ENCODE measurements around the gene FXN.

FXN gene

GRCh38 chr9:69120380-69121154 lies 85.0 kb downstream of the FXN start:
- peak overlapping the region; percentile 73 for H3K4me3 ChIP-seq (ENCODE audit: low read depth, low read length)
- DNase-seq (ENCODE audit: low read depth, low spot score): no peak
- ChIA-PET POLR2A (interaction anchor here (1.0 kb wide), 1 partner anchor 11 kb away, joined by 3 read pairs; no protein-coding TSS in a partner anchor), CTCF (interaction anchor here (0.7 to 2.0 kb wide), 5 partner anchors 10 to 85 kb away, joined by 3 to 7 read pairs (median 3); partner anchors contain the start of gene FXN)
- TF ChIP-seq, protein P1, sequence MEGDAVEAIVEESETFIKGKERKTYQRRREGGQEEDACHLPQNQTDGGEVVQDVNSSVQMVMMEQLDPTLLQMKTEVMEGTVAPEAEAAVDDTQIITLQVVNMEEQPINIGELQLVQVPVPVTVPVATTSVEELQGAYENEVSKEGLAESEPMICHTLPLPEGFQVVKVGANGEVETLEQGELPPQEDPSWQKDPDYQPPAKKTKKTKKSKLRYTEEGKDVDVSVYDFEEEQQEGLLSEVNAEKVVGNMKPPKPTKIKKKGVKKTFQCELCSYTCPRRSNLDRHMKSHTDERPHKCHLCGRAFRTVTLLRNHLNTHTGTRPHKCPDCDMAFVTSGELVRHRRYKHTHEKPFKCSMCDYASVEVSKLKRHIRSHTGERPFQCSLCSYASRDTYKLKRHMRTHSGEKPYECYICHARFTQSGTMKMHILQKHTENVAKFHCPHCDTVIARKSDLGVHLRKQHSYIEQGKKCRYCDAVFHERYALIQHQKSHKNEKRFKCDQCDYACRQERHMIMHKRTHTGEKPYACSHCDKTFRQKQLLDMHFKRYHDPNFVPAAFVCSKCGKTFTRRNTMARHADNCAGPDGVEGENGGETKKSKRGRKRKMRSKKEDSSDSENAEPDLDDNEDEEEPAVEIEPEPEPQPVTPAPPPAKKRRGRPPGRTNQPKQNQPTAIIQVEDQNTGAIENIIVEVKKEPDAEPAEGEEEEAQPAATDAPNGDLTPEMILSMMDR (IDR thresholded peaks at IDR 0.05; ENCODE audit: insufficient read depth, low read length, missing control alignments): no peak

GRCh38 chr9:69121155-69122081 lies 85.9 kb downstream of the FXN start:
- POLR2A ChIA-PET: interaction anchor here (0.6 to 1.4 kb wide), 3 partner anchors 10 to 66 kb away, joined by 3 to 7 read pairs (median 3); no protein-coding TSS in a partner anchor

GRCh38 chr9:69122082-69122548 lies 86.6 kb downstream of the FXN start:
- ChIA-PET POLR2A (interaction anchor here (0.6 to 1.4 kb wide), 2 partner anchors 9 to 65 kb away, joined by 3 to 7 read pairs; no protein-coding TSS in a partner anchor), CTCF (interaction anchor here (0.7 to 2.0 kb wide), 4 partner anchors 9 to 86 kb away, joined by 3 to 7 read pairs (median 4); no protein-coding TSS in a partner anchor)
- no peak for DNase-seq (ENCODE audit: low read depth, low spot score)
- TF ChIP-seq, protein P1 (IDR thresholded peaks at IDR 0.05; ENCODE audit: insufficient read depth, low read length, missing control alignments): no peak
- peak overlapping the region; percentile 73 for H3K4me3 ChIP-seq (ENCODE audit: low read depth, low read length)

More at GRCh38 chr9:69121155-69122081, 85.9 kb downstream of the FXN start:
- CTCF ChIA-PET: interaction anchor here (0.7 to 2.0 kb wide), 6 partner anchors 9 to 86 kb away, joined by 3 to 7 read pairs (median 4); partner anchors contain the start of gene FXN
- DNase-seq (ENCODE audit: low read depth, low spot score): no peak
- TF ChIP-seq, protein P1 (IDR thresholded peaks at IDR 0.05; ENCODE audit: insufficient read depth, low read length, missing control alignments): no peak
- peak overlapping the region; percentile 73 for H3K4me3 ChIP-seq (ENCODE audit: low read depth, low read length)

- ChIA-PET CTCF (interaction anchor here (0.7 to 2.0 kb wide), 3 partner anchors 8 to 69 kb away, joined by 3 to 7 read pairs (median 5); no protein-coding TSS in a partner anchor), POLR2A (interaction anchor here (1.4 kb wide), 1 partner anchor 8 kb away, joined by 7 read pairs; no protein-coding TSS in a partner anchor)
- peak; percentile 51 for DNase-seq (ENCODE audit: low read depth, low spot score)
- TF ChIP-seq, protein P1 (IDR thresholded peaks at IDR 0.05; ENCODE audit: insufficient read depth, low read length, missing control alignments): no peak
- peak overlapping the region; percentile 73 for H3K4me3 ChIP-seq (ENCODE audit: low read depth, low read length)
Measured at GRCh38 chr9:69122549-69123141, 87.1 kb downstream of the FXN start.

DNA sequence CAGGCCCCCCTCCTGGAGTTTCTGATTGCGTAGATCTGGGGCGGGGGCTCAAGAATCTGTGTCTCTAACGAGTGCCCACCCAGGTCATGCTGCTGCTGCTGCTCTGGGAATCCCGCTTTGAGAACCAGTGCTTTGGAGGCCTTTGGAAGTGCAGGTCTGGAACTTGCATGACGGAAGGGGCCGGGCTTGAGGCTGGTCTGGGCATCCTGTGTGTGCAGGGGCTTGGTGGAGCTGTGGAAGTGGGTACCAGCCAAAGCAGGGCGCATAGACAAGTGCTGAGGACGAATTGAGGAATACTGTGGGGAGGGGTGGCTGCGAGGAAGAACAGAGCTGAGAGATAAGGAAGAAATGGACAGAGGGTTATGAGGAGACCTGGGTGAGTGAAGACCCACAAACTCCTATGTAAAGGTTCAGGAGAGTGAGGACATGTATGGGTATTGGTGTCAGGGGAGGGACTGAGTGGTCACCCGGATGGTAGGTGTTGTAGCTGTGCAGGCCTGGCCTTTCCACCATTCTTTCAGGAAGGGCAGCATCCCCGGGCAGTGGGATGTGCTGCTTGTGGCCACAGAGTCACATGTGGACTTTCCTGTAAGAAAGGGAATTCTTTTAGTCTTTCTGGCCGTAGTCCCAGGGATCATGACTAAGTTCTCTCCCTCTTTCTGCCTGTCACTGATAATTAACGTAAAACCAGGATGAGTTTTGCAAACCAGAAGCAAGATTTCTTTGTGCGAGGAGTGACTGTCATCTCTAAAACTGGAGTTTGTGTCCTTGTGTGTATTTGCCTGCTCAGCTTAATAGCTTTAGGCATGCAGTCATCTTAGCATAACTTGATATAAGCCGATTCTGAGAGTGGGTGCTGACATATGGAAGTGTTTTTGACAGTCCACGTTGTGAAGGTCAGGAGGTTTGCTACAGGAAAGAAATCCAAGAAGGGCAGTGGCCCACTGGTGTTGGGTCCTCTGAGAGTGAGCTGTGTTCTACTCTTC lies 95.2 kb downstream of the FXN start:
- POLR2A ChIA-PET: interaction anchor here (1.1 to 1.6 kb wide), 2 partner anchors 8 to 10 kb away, joined by 3 to 7 read pairs; no protein-coding TSS in a partner anchor
- CTCF ChIA-PET: interaction anchor here (1.1 to 1.6 kb wide), 4 partner anchors 9 to 78 kb away, joined by 3 to 7 read pairs (median 6); no protein-coding TSS in a partner anchor
- peak; percentile 63 for DNase-seq (ENCODE audit: low read depth, low spot score)
- H3K4me3 ChIP-seq (ENCODE audit: low read depth, low read length): no peak overlapping the region
- TF ChIP-seq, protein P1 (IDR thresholded peaks at IDR 0.05; ENCODE audit: insufficient read depth, low read length, missing control alignments): no peak
